ENCODE measurements around the gene KRT1.
"Not testable (repeated sequence)": the region's sequence is repeated elsewhere in the genome, so short reads cannot be mapped to it uniquely, and the experiment has no call there.

KRT1 gene

GRCh38 chr12:52680363-52680762, at the start of gene KRT1:
Gene KRT1, minus strand, starts transcription at chr12:52680407. Its CDS starts 59 bp downstream, at chr12:52680348.
- DNase-seq = no peak

GRCh38 chr12:52729147-52729546, 48.9 kb upstream of the KRT1 start:
- no peak for DNase-seq

- no peak for DNase-seq
Measured at GRCh38 chr12:52728374-52728773, 48.2 kb upstream of the KRT1 start.

GRCh38 chr12:52727037-52727436, 46.8 kb upstream of the KRT1 start:
- no peak for DNase-seq

GRCh38 chr12:52726451-52726850, 46.2 kb upstream of the KRT1 start:
- no peak for DNase-seq

GRCh38 chr12:52724384-52724783, 44.2 kb upstream of the KRT1 start:
- DNase-seq = no peak

GRCh38 chr12:52722680-52723079, 42.5 kb upstream of the KRT1 start:
- no peak for DNase-seq

- no peak for DNase-seq
Measured at GRCh38 chr12:52721838-52722470, 41.7 kb upstream of the KRT1 start.

- no peak for DNase-seq
Measured at GRCh38 chr12:52720365-52720886, 40.2 kb upstream of the KRT1 start.

- DNase-seq = no peak
Measured at GRCh38 chr12:52716061-52716460, 35.9 kb upstream of the KRT1 start.

- DNase-seq = no peak
Measured at GRCh38 chr12:52715416-52715815, 35.2 kb upstream of the KRT1 start.

- no peak for DNase-seq
Measured at GRCh38 chr12:52714887-52715281, 34.7 kb upstream of the KRT1 start.

GRCh38 chr12:52713960-52714886, 34.0 kb upstream of the KRT1 start:
- no peak for DNase-seq

GRCh38 chr12:52712122-52712521, 31.9 kb upstream of the KRT1 start:
- DNase-seq = not testable (repeated sequence)

GRCh38 chr12:52710730-52711129, 30.5 kb upstream of the KRT1 start:
- no peak for DNase-seq

- no peak for DNase-seq
Measured at GRCh38 chr12:52708010-52708409, 27.8 kb upstream of the KRT1 start.

GRCh38 chr12:52704464-52704863, 24.3 kb upstream of the KRT1 start:
- no peak for DNase-seq

- no peak for DNase-seq
Measured at GRCh38 chr12:52703878-52704277, 23.7 kb upstream of the KRT1 start.

GRCh38 chr12:52703424-52703823, 23.2 kb upstream of the KRT1 start, which contains the start of gene KRT77:
Gene KRT77, minus strand, starts transcription at chr12:52703524. Its CDS starts 90 bp downstream, at chr12:52703434.
- no peak for DNase-seq

- DNase-seq = no peak
Measured at GRCh38 chr12:52702338-52702737, 22.1 kb upstream of the KRT1 start.

- no peak for DNase-seq
Measured at GRCh38 chr12:52701281-52701680, 21.1 kb upstream of the KRT1 start.

- no peak for DNase-seq
Measured at GRCh38 chr12:52699960-52700359, 19.8 kb upstream of the KRT1 start.

GRCh38 chr12:52699373-52699772, 19.2 kb upstream of the KRT1 start:
- no peak for DNase-seq

All from activated effector memory CD4-positive, alpha-beta T cell treated with anti-CD3 and anti-CD28 coated beads, Interleukin-2, amount 50 U/mL, for 16 hours (primary cell).